WTC11 (cell line): ENCODE data around the gene MLXIP. TPM values are rescaled to one million over a fixed set of nuclear protein-coding genes. Genes with fewer than 3 reads are reported as not detected.

Experiments used
- ATAC-seq: fragments of 200-7000 bp; cut with Tn5 transposase; 2 replicates; pipeline ENCODE4 v1.10.0; 2021; ENCODE audit warnings: mild to moderate bottlenecking, moderate library complexity
- CTCF ChIA-PET: fragments of 300-600 bp; sonication (Branson Sonifier 250); formaldehyde crosslinking; loops from one replicate; lab custom pipeline; 2021; ENCODE audit warnings: antibody characterized with exemption; lab: Charles Lee
- POLR2A ChIA-PET: fragments of 350-600 bp; sonication (Branson Sonifier 250); formaldehyde crosslinking; loops from one replicate; lab custom pipeline; 2021; ENCODE audit warnings: antibody characterized with exemption; lab: Charles Lee
- DNase-seq: peaks from one replicate; pipeline ENCODE4 v3.0.0; 2021; ENCODE audit warnings: low spot score
- H3K27ac Mint-ChIP-seq: 2 replicates; pipeline ENCODE4 v1.8.0; 2021; ENCODE audit warnings: mixed read lengths
- H3K27me3 Mint-ChIP-seq: 2 replicates; pipeline ENCODE4 v1.8.0; 2021; ENCODE audit warnings: low read depth, mild to moderate bottlenecking, moderate library complexity, mixed read lengths
- H3K36me3 Mint-ChIP-seq: 2 replicates; pipeline ENCODE4 v1.8.0; 2021; ENCODE audit warnings: mixed read lengths
- H3K4me1 Mint-ChIP-seq: 2 replicates; pipeline ENCODE4 v1.8.0; 2022; ENCODE audit warnings: mixed read lengths
- H3K4me3 Mint-ChIP-seq: 2 replicates; pipeline ENCODE4 v1.8.0; 2021; ENCODE audit warnings: mild to moderate bottlenecking, moderate library complexity, mixed read lengths
- H3K9me3 Mint-ChIP-seq: 2 replicates; pipeline ENCODE4 v1.8.0; 2021; ENCODE audit warnings: mixed read lengths
- CBFB ChIP-seq: sonication (generic); formaldehyde crosslinking; IDR thresholded peaks from 2 replicates; pipeline ENCODE4 v1.8.1; 2022; ENCODE audit warnings: mild to moderate bottlenecking, low read depth, missing genetic modification reagents
- CDX4 ChIP-seq: fragments of 250-450 bp; sonication (Bioruptor Pico); IDR thresholded peaks from 2 replicates; pipeline ENCODE4 v1.9.0; 2021; ENCODE audit warnings: moderate library complexity, mild to moderate bottlenecking, inconsistent platforms, borderline replicate concordance
- E2F1 ChIP-seq: sonication (generic); formaldehyde crosslinking; IDR thresholded peaks from 2 replicates; pipeline ENCODE4 v1.8.0; 2022; ENCODE audit warnings: mild to moderate bottlenecking, missing genetic modification reagents
- FOXP4 ChIP-seq: sonication (generic); formaldehyde crosslinking; IDR thresholded peaks from 2 replicates; pipeline ENCODE4 v1.8.0; 2022; ENCODE audit warnings: mild to moderate bottlenecking, missing genetic modification reagents
- GABPB1 ChIP-seq: sonication (generic); formaldehyde crosslinking; IDR thresholded peaks from 2 replicates; pipeline ENCODE4 v1.8.1; 2023; ENCODE audit warnings: mild to moderate bottlenecking, missing genetic modification reagents
- GRHL2 ChIP-seq: fragments of 250-450 bp; sonication (Bioruptor Pico); IDR thresholded peaks from 2 replicates; pipeline ENCODE4 v1.8.0; 2022; ENCODE audit warnings: mild to moderate bottlenecking, moderate library complexity; ENCODE audit not compliant: insufficient replicate concordance, severe bottlenecking
- SP1 ChIP-seq: sonication (generic); formaldehyde crosslinking; conservative IDR thresholded peaks from 2 replicates; pipeline ENCODE4 v1.8.1; 2022; ENCODE audit warnings: missing genetic modification reagents
- TCF7 ChIP-seq: sonication (generic); formaldehyde crosslinking; IDR thresholded peaks from 2 replicates; pipeline ENCODE4 v1.8.0; 2022; ENCODE audit warnings: mild to moderate bottlenecking, low read depth, missing genetic modification reagents, moderate library complexity
- TEAD1 ChIP-seq: sonication (generic); formaldehyde crosslinking; IDR thresholded peaks from 2 replicates; pipeline ENCODE4 v1.8.0; 2022; ENCODE audit warnings: mild to moderate bottlenecking, missing genetic modification reagents
- ZNF263 ChIP-seq: sonication (generic); formaldehyde crosslinking; IDR thresholded peaks from 2 replicates; pipeline ENCODE4 v1.8.1; 2022; ENCODE audit warnings: low read depth, mild to moderate bottlenecking, moderate library complexity, missing genetic modification reagents
- ZNF317 ChIP-seq: sonication (generic); formaldehyde crosslinking; IDR thresholded peaks from 2 replicates; pipeline ENCODE4 v1.8.1; 2023; ENCODE audit warnings: low read depth, mild to moderate bottlenecking, moderate library complexity, missing genetic modification reagents, borderline replicate concordance
- ZNF423 ChIP-seq: fragments of 250-450 bp; sonication (Bioruptor Pico); IDR thresholded peaks from 2 replicates; pipeline ENCODE4 v2.1.2; 2022; ENCODE audit warnings: mild to moderate bottlenecking, moderate library complexity
- ZSCAN18 ChIP-seq: fragments of 250-450 bp; sonication (Bioruptor Pico); IDR thresholded peaks from 2 replicates; pipeline ENCODE4 v2.1.2; 2022; ENCODE audit warnings: mild to moderate bottlenecking, moderate library complexity
- total RNA-seq: library from RNA; stranded (reverse); gene quantifications from 3 replicates; pipeline ENCODE4 v1.2.3, GENCODE V29; 2021
- TF ChIP-seq, protein P1 (sequence below): sonication (generic); formaldehyde crosslinking; IDR thresholded peaks from 2 replicates; pipeline ENCODE4 v1.8.1; 2023; ENCODE audit warnings: mild to moderate bottlenecking, missing genetic modification reagents
- TF ChIP-seq, protein P2 (sequence below): sonication (generic); formaldehyde crosslinking; IDR thresholded peaks from 2 replicates; pipeline ENCODE4 v1.8.1; 2023; ENCODE audit warnings: mild to moderate bottlenecking, missing genetic modification reagents, moderate library complexity
- TF ChIP-seq, protein P3 (sequence below): sonication (generic); formaldehyde crosslinking; IDR thresholded peaks from 2 replicates; pipeline ENCODE4 v1.8.1; 2023; ENCODE audit warnings: mild to moderate bottlenecking, missing genetic modification reagents, borderline replicate concordance
- TF ChIP-seq, protein P4 (sequence below): fragments of 250-450 bp; sonication (Bioruptor Pico); conservative IDR thresholded peaks from 2 replicates; pipeline ENCODE4 v1.9.0; 2021; ENCODE audit warnings: mild to moderate bottlenecking
- TF ChIP-seq, protein P5 (sequence below): sonication (generic); formaldehyde crosslinking; IDR thresholded peaks from 2 replicates; pipeline ENCODE4 v1.8.0; 2022; ENCODE audit warnings: mild to moderate bottlenecking, missing genetic modification reagents

MLXIP gene
- total RNA-seq, 1 experiment from 2014 or later = 49.4 TPM

DNA sequence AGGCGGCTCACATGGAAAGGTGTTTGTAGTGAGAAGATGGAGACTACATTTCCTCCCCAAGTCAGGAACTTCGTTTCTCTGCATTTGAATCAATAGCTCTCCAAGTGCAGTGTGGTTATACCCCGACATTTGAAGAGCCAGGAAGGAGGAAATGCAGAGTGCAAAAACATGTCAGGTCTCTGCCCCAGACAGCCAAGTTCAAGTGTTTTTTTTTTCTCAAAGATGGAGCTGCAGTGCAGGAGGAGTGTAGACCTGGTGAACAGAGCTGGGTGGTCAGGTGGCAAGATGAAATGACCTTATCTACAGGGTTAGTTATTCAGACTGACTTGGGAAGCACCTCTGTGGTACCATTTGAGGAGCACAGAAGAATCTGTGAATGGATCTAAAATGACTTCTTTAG is 21.3 kb downstream of the MLXIP start:
- DNase-seq = no peak
- Mint-ChIP-seq H3K4me1 (peaks cover 37% of the 10 kb centered on the region), H3K27me3 (no peaks in the 10 kb centered on the region), H3K27ac (peak overlapping the region; percentile 68; the same call in 1 of the 2 replicates), H3K9me3 (peaks cover 5% of the 10 kb centered on the region), H3K4me3 (no peak overlapping the region), H3K36me3 (peaks cover 10% of the 10 kb centered on the region)
- TF ChIP-seq, protein P1, sequence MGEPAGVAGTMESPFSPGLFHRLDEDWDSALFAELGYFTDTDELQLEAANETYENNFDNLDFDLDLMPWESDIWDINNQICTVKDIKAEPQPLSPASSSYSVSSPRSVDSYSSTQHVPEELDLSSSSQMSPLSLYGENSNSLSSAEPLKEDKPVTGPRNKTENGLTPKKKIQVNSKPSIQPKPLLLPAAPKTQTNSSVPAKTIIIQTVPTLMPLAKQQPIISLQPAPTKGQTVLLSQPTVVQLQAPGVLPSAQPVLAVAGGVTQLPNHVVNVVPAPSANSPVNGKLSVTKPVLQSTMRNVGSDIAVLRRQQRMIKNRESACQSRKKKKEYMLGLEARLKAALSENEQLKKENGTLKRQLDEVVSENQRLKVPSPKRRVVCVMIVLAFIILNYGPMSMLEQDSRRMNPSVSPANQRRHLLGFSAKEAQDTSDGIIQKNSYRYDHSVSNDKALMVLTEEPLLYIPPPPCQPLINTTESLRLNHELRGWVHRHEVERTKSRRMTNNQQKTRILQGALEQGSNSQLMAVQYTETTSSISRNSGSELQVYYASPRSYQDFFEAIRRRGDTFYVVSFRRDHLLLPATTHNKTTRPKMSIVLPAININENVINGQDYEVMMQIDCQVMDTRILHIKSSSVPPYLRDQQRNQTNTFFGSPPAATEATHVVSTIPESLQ (CRISPR knock-in tag) = no peak
- TF ChIP-seq, protein P2, sequence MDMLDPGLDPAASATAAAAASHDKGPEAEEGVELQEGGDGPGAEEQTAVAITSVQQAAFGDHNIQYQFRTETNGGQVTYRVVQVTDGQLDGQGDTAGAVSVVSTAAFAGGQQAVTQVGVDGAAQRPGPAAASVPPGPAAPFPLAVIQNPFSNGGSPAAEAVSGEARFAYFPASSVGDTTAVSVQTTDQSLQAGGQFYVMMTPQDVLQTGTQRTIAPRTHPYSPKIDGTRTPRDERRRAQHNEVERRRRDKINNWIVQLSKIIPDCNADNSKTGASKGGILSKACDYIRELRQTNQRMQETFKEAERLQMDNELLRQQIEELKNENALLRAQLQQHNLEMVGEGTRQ = no peak
- TF ChIP-seq ZNF317 (no peak), ZSCAN18 (CRISPR knock-in tag) (no peak), SP1 (no peak), CDX4 (CRISPR knock-in tag) (no peak), E2F1 (CRISPR knock-in tag) (no peak), FOXP4 (CRISPR knock-in tag) (no peak), ZNF263 (no peak), GRHL2 (CRISPR knock-in tag) (no peak), TEAD1 (CRISPR knock-in tag) (no peak), CBFB (CRISPR knock-in tag) (no peak), TCF7 (CRISPR knock-in tag) (no peak), ZNF423 (no peak), GABPB1 (CRISPR knock-in tag) (no peak)
- TF ChIP-seq, protein P3, sequence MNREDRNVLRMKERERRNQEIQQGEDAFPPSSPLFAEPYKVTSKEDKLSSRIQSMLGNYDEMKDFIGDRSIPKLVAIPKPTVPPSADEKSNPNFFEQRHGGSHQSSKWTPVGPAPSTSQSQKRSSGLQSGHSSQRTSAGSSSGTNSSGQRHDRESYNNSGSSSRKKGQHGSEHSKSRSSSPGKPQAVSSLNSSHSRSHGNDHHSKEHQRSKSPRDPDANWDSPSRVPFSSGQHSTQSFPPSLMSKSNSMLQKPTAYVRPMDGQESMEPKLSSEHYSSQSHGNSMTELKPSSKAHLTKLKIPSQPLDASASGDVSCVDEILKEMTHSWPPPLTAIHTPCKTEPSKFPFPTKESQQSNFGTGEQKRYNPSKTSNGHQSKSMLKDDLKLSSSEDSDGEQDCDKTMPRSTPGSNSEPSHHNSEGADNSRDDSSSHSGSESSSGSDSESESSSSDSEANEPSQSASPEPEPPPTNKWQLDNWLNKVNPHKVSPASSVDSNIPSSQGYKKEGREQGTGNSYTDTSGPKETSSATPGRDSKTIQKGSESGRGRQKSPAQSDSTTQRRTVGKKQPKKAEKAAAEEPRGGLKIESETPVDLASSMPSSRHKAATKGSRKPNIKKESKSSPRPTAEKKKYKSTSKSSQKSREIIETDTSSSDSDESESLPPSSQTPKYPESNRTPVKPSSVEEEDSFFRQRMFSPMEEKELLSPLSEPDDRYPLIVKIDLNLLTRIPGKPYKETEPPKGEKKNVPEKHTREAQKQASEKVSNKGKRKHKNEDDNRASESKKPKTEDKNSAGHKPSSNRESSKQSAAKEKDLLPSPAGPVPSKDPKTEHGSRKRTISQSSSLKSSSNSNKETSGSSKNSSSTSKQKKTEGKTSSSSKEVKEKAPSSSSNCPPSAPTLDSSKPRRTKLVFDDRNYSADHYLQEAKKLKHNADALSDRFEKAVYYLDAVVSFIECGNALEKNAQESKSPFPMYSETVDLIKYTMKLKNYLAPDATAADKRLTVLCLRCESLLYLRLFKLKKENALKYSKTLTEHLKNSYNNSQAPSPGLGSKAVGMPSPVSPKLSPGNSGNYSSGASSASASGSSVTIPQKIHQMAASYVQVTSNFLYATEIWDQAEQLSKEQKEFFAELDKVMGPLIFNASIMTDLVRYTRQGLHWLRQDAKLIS (CRISPR knock-in tag) = no peak
- TF ChIP-seq, protein P4, sequence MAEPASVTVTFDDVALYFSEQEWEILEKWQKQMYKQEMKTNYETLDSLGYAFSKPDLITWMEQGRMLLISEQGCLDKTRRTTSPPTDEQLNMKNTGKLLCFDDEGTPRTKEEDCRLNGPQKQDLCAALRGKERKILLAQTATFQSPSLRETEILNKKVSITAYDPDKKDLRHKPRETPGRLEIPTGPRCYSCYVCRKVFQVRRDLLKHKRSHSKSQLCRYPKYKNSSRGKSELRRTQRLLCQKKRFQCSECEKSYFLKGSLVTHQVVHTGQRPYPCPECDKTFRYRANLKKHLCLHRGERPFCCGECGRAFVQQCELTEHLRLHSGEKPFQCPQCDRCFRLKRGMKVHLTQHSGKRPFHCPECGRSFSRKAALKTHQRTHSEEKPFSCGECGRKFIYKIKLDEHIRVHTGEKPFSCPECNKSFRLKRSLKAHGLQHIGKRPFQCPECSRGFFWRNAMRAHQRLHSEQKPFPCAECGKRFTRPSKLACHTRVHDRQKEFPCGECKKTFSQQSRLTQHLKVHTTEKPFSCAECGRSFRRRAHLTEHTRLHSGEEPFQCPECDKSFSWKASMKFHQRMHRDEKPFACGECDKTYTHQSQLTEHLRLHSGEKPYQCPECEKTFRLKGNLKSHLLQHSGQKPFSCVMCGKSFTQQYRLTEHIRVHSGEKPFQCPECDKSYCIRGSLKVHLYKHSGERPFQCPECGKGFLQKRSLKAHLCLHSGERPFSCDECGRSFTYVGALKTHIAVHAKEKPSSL (CRISPR knock-in tag) = no peak
- TF ChIP-seq, protein P5, sequence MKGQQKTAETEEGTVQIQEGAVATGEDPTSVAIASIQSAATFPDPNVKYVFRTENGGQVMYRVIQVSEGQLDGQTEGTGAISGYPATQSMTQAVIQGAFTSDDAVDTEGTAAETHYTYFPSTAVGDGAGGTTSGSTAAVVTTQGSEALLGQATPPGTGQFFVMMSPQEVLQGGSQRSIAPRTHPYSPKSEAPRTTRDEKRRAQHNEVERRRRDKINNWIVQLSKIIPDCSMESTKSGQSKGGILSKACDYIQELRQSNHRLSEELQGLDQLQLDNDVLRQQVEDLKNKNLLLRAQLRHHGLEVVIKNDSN (CRISPR knock-in tag) = no peak
- CTCF ChIA-PET = interaction anchor here (1.0 to 1.5 kb wide), 2 partner anchors 24 to 31 kb away, joined by 5 to 7 read pairs; no protein-coding TSS in a partner anchor
- POLR2A ChIA-PET = no interaction called here
- ATAC-seq = no peak
